HL-60 (cell line): ENCODE data around the gene LHFPL6.

Source experiments
- DNase-seq, 2 experiments: peaks; one replicate each; pipeline ENCODE4 v3.0.0-alpha.2; 2010 to 2020; ENCODE audit warnings: low read depth in 1 of 2, low spot score in 1 of 2
- H3K27ac ChIP-seq: fragments of 250-450 bp; sonication (Bioruptor Pico); replicated peaks from 2 replicates; pipeline ENCODE4 v1.5.1; 2020; ENCODE audit warnings: mild to moderate bottlenecking, moderate library complexity
- H3K27me3 ChIP-seq: fragments of 250-450 bp; sonication (Bioruptor Pico); 2 replicates; pipeline ENCODE4 v1.5.1; 2021; ENCODE audit warnings: mild to moderate bottlenecking, moderate library complexity; ENCODE audit not compliant: insufficient read depth, poor library complexity, severe bottlenecking
- H3K4me3 ChIP-seq: replicated peaks from 2 replicates; pipeline ENCODE4 v1.5.1; 2011; ENCODE audit warnings: mild to moderate bottlenecking, control low read depth, low read length; ENCODE audit not compliant: insufficient read depth
- CTCF ChIP-seq: IDR thresholded peaks from one replicate; pipeline ENCODE4 v1.5.1; 2011; ENCODE audit warnings: low read length, control low read depth, inconsistent platforms; ENCODE audit not compliant: insufficient read depth
- GABPA ChIP-seq: IDR thresholded peaks from 2 replicates; pipeline ENCODE4 v1.6.1; 2012; ENCODE audit warnings: low read depth
- POLR2AphosphoS5 ChIP-seq: IDR thresholded peaks from 2 replicates; pipeline ENCODE4 v1.6.1; 2012; ENCODE audit warnings: low read depth
- REST ChIP-seq: IDR thresholded peaks from 2 replicates; pipeline ENCODE4 v1.6.1; 2012; ENCODE audit warnings: low read depth; ENCODE audit not compliant: insufficient replicate concordance
- SPI1 ChIP-seq: IDR thresholded peaks from 2 replicates; pipeline ENCODE4 v1.6.1; 2012; ENCODE audit warnings: low read depth, mild to moderate bottlenecking, borderline replicate concordance

The LHFPL6 gene

GRCh38 chr13:39401046-39401705 is 201.8 kb downstream of the LHFPL6 start:
- peak in 1 of 2 experiments; percentile 35 for DNase-seq
- TF ChIP-seq GABPA (no peak), POLR2AphosphoS5 (no peak), SPI1 (no peak), REST (no peak), CTCF (no peak)

GRCh38 chr13:39399102-39399501 is 203.9 kb downstream of the LHFPL6 start:
- no peak for DNase-seq
- Histone ChIP-seq H3K27me3 (no peaks in the 10 kb centered on the region), H3K4me3 (no peak overlapping the region), H3K27ac (no peak overlapping the region)
- no peak for TF ChIP-seq CTCF

More at GRCh38 chr13:39401046-39401705, 201.8 kb downstream of the LHFPL6 start:
- Histone ChIP-seq H3K27ac (peak overlapping the region; percentile 13; the same call in 1 of the 2 replicates), H3K27me3 (no peaks in the 10 kb centered on the region), H3K4me3 (no peak overlapping the region)

- no peak for TF ChIP-seq REST
- no peak for TF ChIP-seq GABPA
- no peak for TF ChIP-seq SPI1
- no peak for TF ChIP-seq CTCF
- TF ChIP-seq POLR2AphosphoS5, result no peak
- no peak overlapping the region for H3K27ac ChIP-seq
- DNase-seq, result no peak
These were observed 205.1 kb downstream of the LHFPL6 start for GRCh38 chr13:39397896-39398265.

GRCh38 chr13:39397226-39397895 is 205.6 kb downstream of the LHFPL6 start:
- TF ChIP-seq SPI1, result no peak
- Histone ChIP-seq H3K27me3 (no peaks in the 10 kb centered on the region), H3K4me3 (no peak overlapping the region), H3K27ac (no peak overlapping the region)
- DNase-seq, result no peak

More at GRCh38 chr13:39397896-39398265, 205.1 kb downstream of the LHFPL6 start:
- no peaks in the 10 kb centered on the region for H3K27me3 ChIP-seq
- H3K4me3 ChIP-seq, result no peak overlapping the region
